Endothelial cell of umbilical vein (primary cell): ENCODE measurements around the gene EVC. TPM values are rescaled to one million over a fixed set of nuclear protein-coding genes. Genes with fewer than 3 reads are reported as not detected.

Experiments
- BruUV-seq: library from RNA; stranded (reverse); fragments of 400-500 nt; replicated peaks from 2 replicates; lab custom pipeline; 2021; lab: Mats Ljungman, UMichigan
- CTCF ChIA-PET: fragments of 300-600, 350-600 bp; sonication (Branson Sonifier 250); formaldehyde crosslinking; loops from one replicate; lab custom pipeline; 2021; ENCODE audit warnings: antibody characterized with exemption, inconsistent platforms; lab: Charles Lee
- POLR2A ChIA-PET: fragments of 300-600, 350-600 bp; sonication (Branson Sonifier 250); formaldehyde crosslinking; loops from one replicate; lab custom pipeline; 2021; ENCODE audit warnings: antibody characterized with exemption, inconsistent platforms; lab: Charles Lee
- DNase-seq: peaks from one replicate; pipeline ENCODE4 v3.0.0-alpha.2; 2011; ENCODE audit warnings: low read depth, low spot score
- FAIRE-seq: peaks from 2 replicates; lab custom pipeline; 2011; peaks lifted over from hg19 to GRCh38; lab: Jason Lieb, UNC
- H2AFZ ChIP-seq: 2 replicates; pipeline ENCODE4 v1.6.0; 2012; ENCODE audit warnings: low read depth, low read length, control low read depth, inconsistent platforms
- H3K27ac ChIP-seq: 2 replicates; pipeline ENCODE4 v1.5.1; 2011; ENCODE audit warnings: low read depth, mild to moderate bottlenecking, control low read depth, low read length, moderate library complexity; ENCODE audit not compliant: insufficient read depth
- H3K27me3 ChIP-seq, 2 experiments: 2 replicates each; pipeline versions ENCODE4 v1.6.0 to v1.6.1; 2011; ENCODE audit warnings: low read length in 2 of 2, mixed read lengths in 1 of 2; ENCODE audit not compliant: control insufficient read depth in 2 of 2, insufficient read depth in 2 of 2
- H3K36me3 ChIP-seq, 2 experiments: 2 replicates in 1 of 2; 3 replicates in 1 of 2; pipeline ENCODE4 v1.5.1; 2011; ENCODE audit warnings: low read length in 2 of 2, mild to moderate bottlenecking in 1 of 2, moderate library complexity in 1 of 2; ENCODE audit not compliant: control insufficient read depth in 2 of 2, insufficient read depth in 2 of 2; ENCODE audit errors: extremely low read depth in 1 of 2
- H3K4me1 ChIP-seq: 3 replicates; pipeline ENCODE4 v1.5.1; 2011; ENCODE audit warnings: mild to moderate bottlenecking, low read length; ENCODE audit not compliant: control insufficient read depth, insufficient read depth; ENCODE audit errors: extremely low read depth
- H3K4me2 ChIP-seq: 2 replicates; pipeline ENCODE4 v1.6.1; 2011; ENCODE audit warnings: low read length, control low read depth, mixed read lengths; ENCODE audit not compliant: insufficient read depth
- H3K4me3 ChIP-seq, 3 experiments: fragments of 200-600 bp in 1 of 3; sonication (generic), shearing (Covaris generic) in 1 of 3; replicated peaks in 1 of 3; 2 replicates each; pipeline ENCODE4 v1.5.1; 2011 to 2016; ENCODE audit warnings: control low read depth in 3 of 3, low read length in 3 of 3, mild to moderate bottlenecking in 2 of 3, inconsistent platforms in 1 of 3, low read depth in 1 of 3, moderate library complexity in 1 of 3; ENCODE audit not compliant: insufficient read depth in 1 of 3
- H3K79me2 ChIP-seq: 2 replicates; pipeline ENCODE4 v1.6.0; 2012; ENCODE audit warnings: low read length, inconsistent platforms; ENCODE audit not compliant: control insufficient read depth, insufficient read depth
- H3K9ac ChIP-seq: replicated peaks from 2 replicates; pipeline ENCODE3; 2011; ENCODE audit warnings: low read length, control low read depth; ENCODE audit not compliant: insufficient read depth; ENCODE audit errors: extremely low read depth
- H3K9me1 ChIP-seq: replicated peaks from 3 replicates; pipeline ENCODE4 v1.6.0; 2011; ENCODE audit warnings: mild to moderate bottlenecking, low read length; ENCODE audit not compliant: control insufficient read depth, insufficient read depth; ENCODE audit errors: extremely low read depth
- H3K9me3 ChIP-seq: replicated peaks from 2 replicates; pipeline ENCODE4 v1.5.1; 2012; ENCODE audit warnings: low read length, inconsistent platforms; ENCODE audit not compliant: control insufficient read depth, insufficient read depth
- H4K20me1 ChIP-seq: replicated peaks from 2 replicates; pipeline ENCODE3; 2011; ENCODE audit warnings: mild to moderate bottlenecking, low read length; ENCODE audit not compliant: control insufficient read depth, insufficient read depth; ENCODE audit errors: extremely low read depth
- CTCF ChIP-seq, 2 donors: IDR thresholded peaks; 1 replicate in 1 of 2; 2 replicates in 1 of 2; pipeline ENCODE4 v1.5.1; 2011; ENCODE audit warnings: low read length in 2 of 2, mild to moderate bottlenecking in 2 of 2, moderate library complexity in 2 of 2, control low read depth in 1 of 2, inconsistent platforms in 1 of 2, low read depth in 1 of 2; ENCODE audit not compliant: insufficient read depth in 1 of 2; ENCODE audit errors: extremely low read depth in 1 of 2
- FOS ChIP-seq: IDR thresholded peaks from 2 replicates; pipeline ENCODE4 v1.6.1; 2011; ENCODE audit warnings: mild to moderate bottlenecking, low read length, moderate library complexity, borderline replicate concordance; ENCODE audit not compliant: insufficient read depth
- JUN ChIP-seq: IDR thresholded peaks from 2 replicates; pipeline ENCODE4 v1.6.1; 2011; ENCODE audit warnings: borderline replicate concordance, low read depth; ENCODE audit not compliant: insufficient read length, insufficient read depth
- MAX ChIP-seq: IDR thresholded peaks from 2 replicates; pipeline ENCODE4 v1.6.1; 2011; ENCODE audit not compliant: insufficient read depth, insufficient read length
- MYC ChIP-seq: IDR thresholded peaks from one replicate; pipeline ENCODE4 v1.6.1; 2011; ENCODE audit warnings: mild to moderate bottlenecking, low read depth, low read length
- POLR2A ChIP-seq: IDR thresholded peaks from 2 replicates; pipeline ENCODE4 v1.6.1; 2012; ENCODE audit warnings: low read depth, mild to moderate bottlenecking, control low read depth, low read length
- POLR2AphosphoS5 ChIP-seq: IDR thresholded peaks from 2 replicates; pipeline ENCODE4 v1.6.1; 2012; ENCODE audit warnings: low read depth, mild to moderate bottlenecking, control low read depth, low read length, moderate library complexity; ENCODE audit not compliant: insufficient read depth
- dilution Hi-C: fragments of 300-500 bp; cut with MboI; formaldehyde crosslinking; loops from one replicate; pipeline ENCODE4 v1.15.0; 2019; ENCODE audit warnings: low sequenced_read_pairs; ENCODE audit not compliant: extremely low pct_ligation_motif_present
- intact Hi-C: fragments of 100-400 bp; cut with micrococcal nuclease; formaldehyde crosslinking; loops from one replicate; pipeline ENCODE4 v1.10.0; 2022
- polyA plus RNA-seq, 4 experiments: library from polyadenylated mRNA; depleted of rRNA in 3 of 4; stranded (reverse) in 3 of 4; unstranded in 1 of 4; fragments of >200 nt; gene quantifications; 2 replicates each; pipeline versions ENCODE4 v1.2.1 to v1.2.3, GENCODE V29; 2011 to 2012; ENCODE audit warnings: missing spikeins in 1 of 4
- total RNA-seq: library from RNA; stranded (reverse); gene quantifications from 2 replicates; pipeline ENCODE4 v1.2.3, GENCODE V29; 2021

EVC gene
- total and polyA plus RNA-seq, 2 donors (not counting 3 experiments of a cell fraction or from before 2014, with no cell fraction given), result 6.3 to 31.6 TPM

GRCh38 chr4:5776510-5776909 lies 65.5 kb downstream of the EVC start:
- no peak for TF ChIP-seq MAX
- TF ChIP-seq POLR2AphosphoS5, result no peak
- no peak for TF ChIP-seq FOS
- TF ChIP-seq JUN, result no peak
- TF ChIP-seq MYC, result no peak
- TF ChIP-seq POLR2A, result no peak
- TF ChIP-seq CTCF (IDR thresholded peaks at IDR 0.05; ENCODE audit: extremely low read depth in 1 of 2, insufficient read depth in 1 of 2, low read depth in 1 of 2, low read length in 2 of 2), result no peak
- H3K4me3 ChIP-seq, result no peak overlapping the region
- CTCF ChIA-PET, result no interaction called here
- H3K9ac ChIP-seq, result no peak overlapping the region
- no peak overlapping the region for H2AFZ ChIP-seq
- no TSS peak for BruUV-seq
- intact Hi-C loops, result no loop called here
- dilution Hi-C loops, result no loop called here
- FAIRE-seq (no peak), DNase-seq (no peak)
- no peaks in the 10 kb centered on the region for H3K27me3 ChIP-seq
- no peak overlapping the region for H3K27ac ChIP-seq
- no peaks in the 10 kb centered on the region for H3K9me3 ChIP-seq
- POLR2A ChIA-PET, result no interaction called here
- no peak overlapping the region for H3K4me2 ChIP-seq
- peaks cover 3% of the 10 kb centered on the region for H3K4me1 ChIP-seq
- H3K9me1 ChIP-seq, result no peaks in the 10 kb centered on the region
- no peaks in the 10 kb centered on the region for H3K36me3 ChIP-seq
- no peaks in the 10 kb centered on the region for H3K79me2 ChIP-seq
- no peaks in the 10 kb centered on the region for H4K20me1 ChIP-seq
